ENCODE results near the gene FKBP4. TPM values are rescaled to one million over a fixed set of nuclear protein-coding genes. Genes with fewer than 3 reads are reported as not detected.
A peak's percentile ranks its signal among the peaks of the same experiment; 100 is the strongest.

The FKBP4 gene
- 227 and 243 TPM in 2 replicates for total RNA-seq (2021; fragmentation: NEBNext Ultra II Directional; extraction: Animal tissue kit (Norgen Biotek cat#: 25700))
- 72.6 and 82.0 TPM in 2 replicates for polyA plus RNA-seq (2011; rRNA removed)
- 106 TPM for polyA plus RNA-seq (2011; cell fraction: cytosol; rRNA removed)
- 112 TPM for polyA plus RNA-seq (2011; cell fraction: nucleus; rRNA removed)
- polyA plus RNA-seq (2012, experiment 1 of 2): 158 to 191 TPM (median 164 TPM) in 4 replicates
- polyA plus RNA-seq (2012, experiment 2 of 2): 169 TPM
- polyA plus RNA-seq (2013, experiment 1 of 2): 116 TPM
- polyA plus RNA-seq (2013, experiment 2 of 2): 114 TPM
- polyA minus RNA-seq (2011; rRNA and poly(A)+ RNA removed): 119 and 142 TPM in 2 replicates
- 99.8 TPM for polyA minus RNA-seq (2011; cell fraction: cytosol; rRNA and poly(A)+ RNA removed)
- 91.1 TPM for polyA minus RNA-seq (2011; cell fraction: nucleus; rRNA and poly(A)+ RNA removed)
- long read RNA-seq, experiment 1, transcript FKBP4-201 (10 exons, 3,732 nt): major isoform, 86 of 325 reads
- long read RNA-seq, experiment 1, partial matches to known transcripts: 228 of 325 reads
- long read RNA-seq, experiment 1, other reads (novel, unspliced or antisense): 10 of 325 reads
- long read RNA-seq, experiment 2, transcript FKBP4-201 (10 exons, 3,732 nt): major isoform, 6 of 216 reads
- long read RNA-seq, experiment 2, partial matches to known transcripts: 206 of 216 reads
- long read RNA-seq, experiment 2, other reads (novel, unspliced or antisense): 4 of 216 reads

GRCh38 chr12:2794736-2795289, at the start of gene FKBP4:
TSS of gene FKBP4 (plus strand) at chr12:2794970. CDS start at chr12:2795140, 170 bp downstream.
- H3K27ac ChIP-seq (ENCODE audit: low read depth, low read length): no peak within 1 kb of the TSS
- peak within 1 kb of the TSS; percentile 84 for H2BK12ac ChIP-seq (ENCODE audit: low read depth, low read length)
- H2BK5ac ChIP-seq (ENCODE audit: low read depth, low read length): no peak within 1 kb of the TSS; the same call in 1 of the 2 replicates
- H3K79me2 ChIP-seq (ENCODE audit: control insufficient read depth in 1 of 2, insufficient read depth in 2 of 2, low read length in 2 of 2): peaks cover 0 to 25% of the 10 kb centered on the region in 2 experiments; a peak in 2 of 4 replicates
- peaks cover 11% of the 10 kb centered on the region; the same call in 1 of the 2 replicates for H3K23me2 ChIP-seq (ENCODE audit: low read depth, low read length)
- peak within 1 kb of the TSS; percentile 82 for H3K18ac ChIP-seq (ENCODE audit: extremely low read depth, low read length)
- DNase-seq (ENCODE audit: low read depth in 1 of 2, low spot score in 2 of 2) (peak; percentile 63 to 89), FAIRE-seq (no peak)
- H4K20me1 ChIP-seq (replicated peaks in 1 of 2; ENCODE audit: control insufficient read depth in 1 of 2, insufficient read depth in 2 of 2, low read length in 2 of 2): peaks cover 12 to 22% of the 10 kb centered on the region in 2 experiments
- peak within 1 kb of the TSS; percentile 45 for H4K5ac ChIP-seq (ENCODE audit: insufficient read length, low read depth, low read length)
- H3K9me3 ChIP-seq (ENCODE audit: insufficient read depth in 2 of 2, low read depth in 1 of 2, low read length in 1 of 2): no peaks in the 10 kb centered on the region
- H3K56ac ChIP-seq (replicated peaks; ENCODE audit: insufficient read length, low read depth, low read length): peak within 1 kb of the TSS; percentile 65
- H4K8ac ChIP-seq (ENCODE audit: extremely low read depth, insufficient read depth, low read length): peak within 1 kb of the TSS; percentile 94
- H2BK20ac ChIP-seq (ENCODE audit: low read length): no peak within 1 kb of the TSS
- peak within 1 kb of the TSS; percentile 59 to 73 (median 66) for H3K4me3 ChIP-seq (ENCODE audit: extremely low read depth in 1 of 4, insufficient read depth in 2 of 4, low read depth in 3 of 4, low read length in 4 of 4)
- H3K36me3 ChIP-seq (ENCODE audit: control insufficient read depth in 2 of 4, insufficient read depth in 4 of 4, low read length in 3 of 4): peaks cover 21 to 30% (median 26%) of the 10 kb centered on the region in 4 experiments
- peaks cover 0 to 6% (median 4%) of the 10 kb centered on the region in 4 experiments; a peak in 6 of 7 replicates for H3K27me3 ChIP-seq (replicated peaks in 1 of 4; ENCODE audit: control insufficient read depth in 3 of 4, extremely low read depth in 1 of 4, insufficient read depth in 3 of 4, low read length in 3 of 4)
- ChIA-PET POLR2A (ENCODE audit: partially characterized antibody) (interaction anchor here (0.7 to 5.0 kb wide), 12 partner anchors 10 to 168 kb away, joined by 3 to 54 read pairs (median 4); partner anchors contain the start of gene ITFG2), CTCF (ENCODE audit: partially characterized antibody) (interaction anchor here (5.2 kb wide), 1 partner anchor 11 kb away, joined by 34 read pairs; no protein-coding TSS in a partner anchor)
- H3K14ac ChIP-seq (ENCODE audit: insufficient read length): no peak within 1 kb of the TSS
- peak within 1 kb of the TSS; percentile 49 to 72 (median 62) for H3K9ac ChIP-seq (replicated peaks in 1 of 4; ENCODE audit: extremely low read depth in 1 of 4, low read depth in 3 of 4, low read length in 3 of 4)
- H3K4me2 ChIP-seq (ENCODE audit: insufficient read depth in 1 of 2, low read depth in 2 of 2, low read length in 2 of 2): peak within 1 kb of the TSS; percentile 86 to 92
- peak within 1 kb of the TSS; percentile 19; the same call in 1 of the 2 replicates for H2AFZ ChIP-seq (ENCODE audit: low read length)
- peaks cover 5% of the 10 kb centered on the region; the same call in 1 of the 2 replicates for H3K79me1 ChIP-seq (ENCODE audit: low read depth, low read length)
- 1% methylated on average over 50 of the region's 63 CpGs; no CpG with 5 or more reads in 1 of the 2 experiments for WGBS, 2 experiments (ENCODE audit: extremely low coverage in 1 of 2, insufficient coverage in 1 of 2, insufficient read length in 1 of 2, insufficient replicate concordance in 2 of 2, low coverage in 1 of 2, low lambda C conversion rate in 2 of 2, missing lambda C conversion rate in 1 of 2)
- H3K4ac ChIP-seq (replicated peaks; ENCODE audit: insufficient read length, low read depth, low read length): peak within 1 kb of the TSS; percentile 34
- H3K4me1 ChIP-seq (replicated peaks in 1 of 4; ENCODE audit: control insufficient read depth in 3 of 4, insufficient read depth in 4 of 4, low read length in 3 of 4): peaks cover 4 to 6% (median 5%) of the 10 kb centered on the region in 4 experiments; a peak in 5 of 7 replicates
- H2BK15ac ChIP-seq (ENCODE audit: low read length): no peak within 1 kb of the TSS
- H2BK120ac ChIP-seq (replicated peaks; ENCODE audit: low read depth, low read length): no peak within 1 kb of the TSS
- no peak within 1 kb of the TSS for H2AK5ac ChIP-seq (ENCODE audit: low read depth, low read length)
- H3K23ac ChIP-seq (ENCODE audit: insufficient read length): no peak within 1 kb of the TSS
- H4K91ac ChIP-seq (replicated peaks; ENCODE audit: insufficient read length, low read length): peak within 1 kb of the TSS; percentile 49
- TF ChIP-seq HDAC6 (IDR thresholded peaks at IDR 0.05; ENCODE audit: low read depth, low read length) (no peak), NANOG (IDR thresholded peaks at IDR 0.05; ENCODE audit: insufficient read depth, low read depth, low read length, poor library complexity, severe bottlenecking) (no peak), SRF (IDR thresholded peaks at IDR 0.05; ENCODE audit: low read depth, low read length) (no peak), SIN3A (conservative IDR thresholded peaks at IDR 0.05 in 1 of 2, IDR thresholded peaks at IDR 0.05 in 1 of 2; ENCODE audit: low read depth in 1 of 2, low read length in 2 of 2) (peak in 1 of 2 experiments; percentile 49; a peak in 2 of 4 replicates), EGR1 (IDR thresholded peaks at IDR 0.05; ENCODE audit: borderline replicate concordance, low read depth, low read length) (0 out of 2 replicates have a peak, but pooled peaks have one; percentile 4), TEAD4 (IDR thresholded peaks at IDR 0.05; ENCODE audit: low read depth, low read length) (no peak), TBP (IDR thresholded peaks at IDR 0.05; ENCODE audit: low read depth, low read length) (peak; percentile 42; the same call in 1 of the 2 replicates), CHD1 (IDR thresholded peaks at IDR 0.05; ENCODE audit: low read depth, low read length) (no peak), CHD2 (IDR thresholded peaks at IDR 0.05; ENCODE audit: low read length) (no peak)
